ENCODE results near the gene REC8.

Gene REC8

GRCh38 chr14:24178399-24179178 lies 6.7 kb downstream of the REC8 start:
- H3K9me3 ChIP-seq = no peaks in the 10 kb centered on the region
- H3K4me1 ChIP-seq = no peaks in the 10 kb centered on the region
- H3K36me3 ChIP-seq (replicated peaks) = peaks cover 55% of the 10 kb centered on the region
- DNase-seq (ENCODE audit: low spot score in 2 of 2) = no peak
- H3K27me3 ChIP-seq (ENCODE audit: low read depth) = no peaks in the 10 kb centered on the region
- no peak overlapping the region for H3K4me3 ChIP-seq
- in situ Hi-C loops (cut with MboI; ENCODE audit: low sequenced_read_pairs) = no loop called here

DNA sequence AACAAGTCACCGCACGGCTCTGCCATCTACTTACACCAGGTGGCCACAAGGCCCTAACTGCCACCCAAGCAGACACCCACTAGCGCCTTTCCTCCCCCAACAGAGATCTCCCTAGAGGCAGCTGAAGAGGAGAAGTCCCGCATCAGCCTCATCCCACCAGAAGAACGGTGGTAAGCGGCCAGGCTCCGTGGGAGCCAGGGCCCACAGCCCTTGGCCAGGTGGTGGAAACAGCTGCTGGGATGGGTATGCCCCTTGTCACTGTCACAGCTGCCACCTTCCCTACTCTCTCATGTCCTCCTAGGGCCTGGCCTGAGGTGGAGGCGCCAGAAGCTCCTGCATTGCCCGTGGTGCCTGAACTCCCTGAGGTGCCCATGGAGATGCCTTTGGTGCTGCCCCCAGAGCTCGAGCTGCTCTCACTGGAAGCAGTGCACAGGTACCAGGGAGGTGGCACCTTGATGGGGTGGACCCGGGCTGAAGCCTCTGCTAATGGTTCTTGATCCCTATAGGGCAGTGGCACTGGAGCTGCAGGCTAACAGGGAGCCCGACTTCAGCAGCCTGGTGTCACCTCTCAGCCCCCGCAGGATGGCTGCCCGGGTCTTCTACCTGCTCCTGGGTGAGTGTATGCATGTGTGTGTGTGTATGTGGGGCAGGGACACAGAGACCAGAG lies 7.5 kb downstream of the REC8 start:
- in situ Hi-C loops (cut with MboI; ENCODE audit: low sequenced_read_pairs) = no loop called here
- H3K27me3 ChIP-seq (ENCODE audit: low read depth) = no peaks in the 10 kb centered on the region
- no peaks in the 10 kb centered on the region for H3K9me3 ChIP-seq
- H3K36me3 ChIP-seq (replicated peaks) = peaks cover 60% of the 10 kb centered on the region
- no peak for DNase-seq (ENCODE audit: low spot score in 2 of 2)
- no peak overlapping the region for H3K4me3 ChIP-seq
- H3K4me1 ChIP-seq = no peaks in the 10 kb centered on the region

- in situ Hi-C loops (cut with MboI; ENCODE audit: low sequenced_read_pairs) = no loop called here
- DNase-seq (ENCODE audit: low spot score in 2 of 2) = no peak
- H3K9me3 ChIP-seq = no peaks in the 10 kb centered on the region
- H3K27me3 ChIP-seq (ENCODE audit: low read depth) = no peaks in the 10 kb centered on the region
- no peaks in the 10 kb centered on the region for H3K4me1 ChIP-seq
- no peak overlapping the region for H3K4me3 ChIP-seq
- peaks cover 67% of the 10 kb centered on the region for H3K36me3 ChIP-seq (replicated peaks)
These were observed 8.3 kb downstream of the REC8 start for GRCh38 chr14:24179961-24180796.

- DNase-seq (ENCODE audit: low spot score in 2 of 2) = no peak
- in situ Hi-C loops (cut with MboI; ENCODE audit: low sequenced_read_pairs) = no loop called here
These were observed 9.6 kb downstream of the REC8 start for GRCh38 chr14:24181371-24182077.

GRCh38 chr14:24182110-24182882 lies 10.4 kb downstream of the REC8 start:
- Histone ChIP-seq H3K4me3 (no peak overlapping the region), H3K36me3 (replicated peaks) (peaks cover 86% of the 10 kb centered on the region), H3K4me1 (no peaks in the 10 kb centered on the region), H3K9me3 (no peaks in the 10 kb centered on the region), H3K27me3 (ENCODE audit: low read depth) (no peaks in the 10 kb centered on the region)
- in situ Hi-C loops (cut with MboI; ENCODE audit: low sequenced_read_pairs) = no loop called here
- DNase-seq (ENCODE audit: low spot score in 2 of 2) = no peak

More at GRCh38 chr14:24181371-24182077, 9.6 kb downstream of the REC8 start:
- Histone ChIP-seq H3K4me1 (no peaks in the 10 kb centered on the region), H3K9me3 (no peaks in the 10 kb centered on the region), H3K4me3 (no peak overlapping the region), H3K36me3 (replicated peaks) (peaks cover 79% of the 10 kb centered on the region), H3K27me3 (ENCODE audit: low read depth) (no peaks in the 10 kb centered on the region)

DNA sequence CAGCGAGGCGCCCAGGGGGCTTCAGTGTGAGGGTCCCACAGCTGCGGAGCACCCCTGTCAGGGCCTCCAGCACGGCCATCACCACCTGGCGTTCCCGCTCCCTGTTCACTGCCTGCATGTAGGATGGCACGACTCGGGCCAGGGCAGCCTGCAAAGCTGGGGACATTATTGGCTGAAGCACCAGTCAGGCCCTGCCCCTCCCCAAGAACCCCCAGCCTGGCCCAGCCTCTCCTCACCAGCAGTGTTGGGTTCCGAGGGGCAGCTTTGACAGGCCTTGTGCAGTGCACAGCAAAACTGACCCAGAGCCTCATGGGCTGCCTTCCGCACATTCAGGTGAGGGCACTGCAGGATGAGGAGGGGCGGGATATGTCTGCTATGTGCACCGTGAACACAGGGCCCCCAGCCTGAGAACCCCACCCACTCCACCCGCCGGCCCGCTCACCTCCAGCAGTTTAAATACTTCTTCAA lies 11.2 kb downstream of the REC8 start:
- H3K4me3 ChIP-seq = no peak overlapping the region
- H3K9me3 ChIP-seq = no peaks in the 10 kb centered on the region
- H3K27me3 ChIP-seq (ENCODE audit: low read depth) = no peaks in the 10 kb centered on the region
- H3K4me1 ChIP-seq = peaks cover 4% of the 10 kb centered on the region; the same call in 1 of the 2 replicates
- in situ Hi-C loops (cut with MboI; ENCODE audit: low sequenced_read_pairs) = no loop called here
- DNase-seq (ENCODE audit: low spot score in 2 of 2) = no peak
- peaks cover 89% of the 10 kb centered on the region for H3K36me3 ChIP-seq (replicated peaks)

GRCh38 chr14:24184104-24184970 lies 12.5 kb downstream of the REC8 start:
- no peak for DNase-seq (ENCODE audit: low spot score in 2 of 2)
- in situ Hi-C loops (cut with MboI; ENCODE audit: low sequenced_read_pairs) = no loop called here
- no peaks in the 10 kb centered on the region for H3K27me3 ChIP-seq (ENCODE audit: low read depth)
- H3K4me1 ChIP-seq = peaks cover 8% of the 10 kb centered on the region; the same call in 1 of the 2 replicates
- peaks cover 76% of the 10 kb centered on the region for H3K36me3 ChIP-seq (replicated peaks)
- no peaks in the 10 kb centered on the region for H3K9me3 ChIP-seq
- no peak overlapping the region for H3K4me3 ChIP-seq

- no peaks in the 10 kb centered on the region for H3K27me3 ChIP-seq (ENCODE audit: low read depth)
- H3K36me3 ChIP-seq (replicated peaks) = peaks cover 70% of the 10 kb centered on the region
- H3K4me3 ChIP-seq = no peak overlapping the region
- in situ Hi-C loops (cut with MboI; ENCODE audit: low sequenced_read_pairs) = no loop called here
- H3K9me3 ChIP-seq = no peaks in the 10 kb centered on the region
- peaks cover 8% of the 10 kb centered on the region; the same call in 1 of the 2 replicates for H3K4me1 ChIP-seq
- DNase-seq (ENCODE audit: low spot score in 2 of 2) = no peak
These were observed 13.1 kb downstream of the REC8 start for GRCh38 chr14:24185026-24185425.

DNA sequence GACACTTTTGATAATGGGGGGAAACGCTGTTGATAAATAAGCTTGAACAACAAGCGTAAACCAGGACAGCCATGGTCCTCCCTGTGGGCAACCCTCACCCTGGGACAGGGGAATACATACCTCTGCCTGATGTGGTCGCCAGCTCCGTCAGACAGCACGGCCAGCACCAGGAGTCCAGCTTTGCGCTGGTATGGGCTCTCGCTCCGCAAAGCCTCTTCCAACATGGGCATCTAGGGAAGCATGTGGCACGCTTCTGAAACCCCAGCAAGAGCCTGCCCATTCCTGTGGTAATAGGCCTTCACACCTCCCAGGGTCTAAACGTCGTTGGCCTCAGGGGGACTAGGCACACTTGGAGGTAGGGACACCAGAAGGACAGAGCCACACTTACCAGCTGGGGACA lies 13.9 kb downstream of the REC8 start:
- no peak for DNase-seq (ENCODE audit: low spot score in 2 of 2)
- Histone ChIP-seq H3K36me3 (replicated peaks) (peaks cover 63% of the 10 kb centered on the region), H3K27me3 (ENCODE audit: low read depth) (no peaks in the 10 kb centered on the region), H3K4me1 (peaks cover 8% of the 10 kb centered on the region; the same call in 1 of the 2 replicates), H3K9me3 (no peaks in the 10 kb centered on the region), H3K4me3 (no peak overlapping the region)
- in situ Hi-C loops (cut with MboI; ENCODE audit: low sequenced_read_pairs) = no loop called here

DNA sequence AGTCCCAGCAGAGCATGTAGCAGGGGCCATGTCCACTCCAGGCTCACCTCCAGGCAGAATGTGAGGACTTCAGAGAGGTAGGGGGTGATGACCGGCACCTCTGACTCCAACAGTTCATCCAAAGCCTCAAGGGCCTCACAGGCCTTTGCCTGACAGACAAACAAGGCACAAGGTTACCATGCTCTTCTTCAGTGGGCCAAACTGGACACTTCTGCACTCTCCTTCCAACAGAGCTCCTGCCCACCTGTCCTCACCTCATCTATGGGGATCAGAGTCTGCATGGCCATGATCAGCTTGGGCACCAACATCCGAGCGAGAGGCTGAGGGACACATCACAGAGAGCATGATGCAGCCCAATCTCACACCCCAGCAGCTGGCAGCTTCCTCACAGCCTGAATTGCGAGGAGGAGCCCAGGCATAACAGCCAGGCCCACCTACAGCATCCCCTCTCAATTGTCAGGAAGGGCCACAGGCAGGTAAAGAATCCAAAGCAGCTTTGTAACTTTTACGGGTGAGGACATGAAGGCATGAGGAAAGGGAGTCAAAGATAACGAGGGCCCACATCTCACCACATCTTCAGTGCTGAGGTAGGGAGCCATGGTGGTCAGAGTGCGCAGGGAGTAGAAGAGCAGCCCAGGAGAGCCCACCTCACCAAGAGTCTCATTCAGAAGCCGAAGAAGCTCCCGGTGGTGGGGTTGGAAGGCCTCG lies 15.1 kb downstream of the REC8 start:
- DNase-seq (ENCODE audit: low spot score in 2 of 2) = no peak
- no peaks in the 10 kb centered on the region for H3K27me3 ChIP-seq (ENCODE audit: low read depth)
- no peak overlapping the region for H3K4me3 ChIP-seq
- in situ Hi-C loops (cut with MboI; ENCODE audit: low sequenced_read_pairs) = no loop called here
- peaks cover 51% of the 10 kb centered on the region for H3K36me3 ChIP-seq (replicated peaks)
- peaks cover 8% of the 10 kb centered on the region; the same call in 1 of the 2 replicates for H3K4me1 ChIP-seq
- no peaks in the 10 kb centered on the region for H3K9me3 ChIP-seq

GRCh38 chr14:24187539-24187915 lies 15.6 kb downstream of the REC8 start:
- in situ Hi-C loops (cut with MboI; ENCODE audit: low sequenced_read_pairs) = no loop called here
- no peak for DNase-seq (ENCODE audit: low spot score in 2 of 2)
- Histone ChIP-seq H3K27me3 (ENCODE audit: low read depth) (no peaks in the 10 kb centered on the region), H3K36me3 (replicated peaks) (peaks cover 47% of the 10 kb centered on the region), H3K9me3 (no peaks in the 10 kb centered on the region), H3K4me1 (peaks cover 8% of the 10 kb centered on the region; the same call in 1 of the 2 replicates), H3K4me3 (peak overlapping the region; percentile 88)
